NCI-H446 (cell line): ENCODE data around the gene LGI4.
A peak's percentile ranks its signal among the peaks of the same experiment; 100 is the strongest.
"Not testable (repeated sequence)": the region's sequence is repeated elsewhere in the genome, so short reads cannot be mapped to it uniquely, and the experiment has no call there.

Experiments used
- DNase-seq, 2 experiments: peaks; one replicate each; lab custom pipeline; 2025; lab: John Stamatoyannopoulos, UW

LGI4 gene

GRCh38 chr19:35141837-35142605, 7.2 kb upstream of the LGI4 start:
- DNase-seq = no peak

GRCh38 chr19:35140962-35141836, 6.3 kb upstream of the LGI4 start:
- DNase-seq = peak in 1 of 2 experiments; percentile 71

DNA sequence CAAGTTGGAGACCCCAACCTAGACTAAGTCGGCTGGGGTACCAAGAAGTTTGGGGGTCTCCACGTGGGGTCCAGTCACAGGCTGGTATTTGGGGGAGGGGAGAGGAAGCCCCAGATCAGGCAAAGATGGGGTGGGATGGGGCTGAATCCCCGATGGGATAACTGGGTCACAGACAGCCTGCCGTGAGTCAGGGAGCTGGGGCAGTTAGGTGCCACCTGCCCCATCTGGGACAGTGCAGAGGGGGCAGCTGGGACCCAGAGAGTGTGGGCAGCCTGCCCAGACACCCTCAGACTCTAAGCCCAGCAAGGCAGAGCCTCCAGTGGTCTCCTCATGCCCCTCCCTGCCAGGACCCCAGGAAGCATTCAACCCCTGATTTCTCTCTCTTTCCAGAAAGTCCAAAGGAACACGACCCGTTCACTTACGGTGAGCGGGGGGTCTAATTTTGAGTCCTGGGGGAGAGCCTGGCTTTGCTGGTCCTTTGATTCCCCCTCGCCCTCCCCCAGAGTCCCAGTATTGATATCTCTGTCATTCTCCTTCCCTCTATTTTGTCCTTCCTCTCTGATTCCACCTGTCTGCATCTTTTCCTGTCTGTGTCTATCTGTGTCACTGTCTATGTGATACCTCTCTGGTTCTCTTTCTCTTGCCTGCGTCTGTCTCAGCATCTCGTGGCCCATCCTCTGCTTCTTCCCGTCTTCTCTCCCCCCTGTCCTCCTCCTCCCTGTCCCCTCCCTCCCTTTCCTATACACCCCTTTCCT, 5.5 kb upstream of the LGI4 start:
- no peak for DNase-seq

GRCh38 chr19:35138305-35138892, 3.5 kb upstream of the LGI4 start, which contains the start of gene FXYD1:
FXYD1 (plus strand) TSS chr19:35138824; CDS start chr19:35140080, 1,256 bp downstream.
- no peak for DNase-seq

DNA sequence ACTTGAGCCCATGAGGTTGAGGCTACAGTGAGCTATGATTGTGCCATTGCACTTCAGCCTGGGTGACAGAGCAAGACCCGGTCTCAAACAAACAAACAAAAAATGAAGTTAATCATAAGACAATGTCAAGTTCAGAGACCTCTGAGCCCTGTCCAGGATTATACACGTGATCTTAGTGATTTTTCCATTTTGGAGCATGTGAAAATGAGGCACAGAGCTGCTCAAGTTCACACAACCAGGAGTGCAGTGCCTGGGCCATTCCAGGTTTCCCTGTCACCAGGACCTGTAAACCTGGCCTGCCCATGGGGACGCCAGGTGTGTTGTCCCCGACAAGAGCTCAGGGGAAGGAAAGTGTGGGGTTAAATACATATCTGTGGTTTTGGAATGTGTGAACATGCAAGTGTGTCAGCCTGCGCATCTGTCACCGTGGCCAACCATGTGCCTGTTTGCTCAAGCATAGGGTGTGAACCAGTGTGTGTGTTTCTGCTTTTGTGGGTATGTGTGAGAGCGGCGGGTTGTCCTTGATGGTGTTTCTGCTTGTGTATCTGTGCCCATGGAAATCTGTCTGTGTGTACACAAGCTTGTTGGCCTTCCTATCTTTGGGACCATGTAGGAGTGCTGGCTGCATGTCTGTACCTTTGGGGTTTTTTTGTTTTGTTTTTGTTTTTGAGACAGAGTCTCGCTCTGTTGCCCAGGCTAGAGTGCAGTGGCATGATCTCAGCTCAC, 2.3 kb upstream of the LGI4 start:
- DNase-seq = no peak

DNA sequence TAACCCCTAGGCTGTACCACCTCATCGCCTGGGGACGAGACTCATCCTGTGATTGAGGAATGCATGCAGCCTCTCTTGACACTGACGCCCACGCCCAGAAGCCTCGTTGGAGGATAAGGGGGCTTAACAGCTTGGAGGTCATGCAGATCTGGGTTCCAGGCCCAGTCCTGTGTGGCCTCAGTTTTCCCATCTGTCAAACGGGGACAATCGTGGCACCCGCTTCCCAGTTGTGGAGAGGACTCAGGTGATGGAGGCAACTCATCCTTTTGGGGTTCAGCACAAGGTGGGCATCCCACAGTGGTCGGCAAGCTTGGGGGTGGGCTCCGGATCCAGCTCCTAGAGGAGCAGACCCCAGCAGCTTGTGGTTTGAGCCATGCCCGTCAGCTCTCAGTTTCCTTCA, 1.4 kb upstream of the LGI4 start:
- no peak for DNase-seq

GRCh38 chr19:35135389-35135909, 590 bp upstream of the LGI4 start:
- peak; percentile 18 to 48 for DNase-seq

DNA sequence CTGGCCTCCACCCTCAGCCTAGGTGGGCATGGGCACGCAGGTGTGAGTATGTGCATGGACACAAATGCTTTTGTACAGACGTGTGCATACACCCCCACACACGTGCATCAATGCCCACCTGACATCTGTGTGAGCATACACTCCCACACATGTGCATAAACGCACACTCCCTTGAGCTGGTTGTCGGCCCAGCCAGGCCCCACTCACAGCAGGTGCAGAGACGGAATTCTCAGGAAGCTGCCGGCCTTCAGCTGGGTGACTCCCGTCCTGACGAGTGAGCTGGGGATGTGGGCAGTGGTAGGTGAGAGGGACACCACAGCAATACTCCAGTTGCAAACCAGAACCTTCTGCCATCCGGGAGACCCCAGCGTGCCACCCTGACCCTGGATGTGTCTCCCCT, 1.0 kb downstream of the LGI4 start:
- no peak for DNase-seq

DNA sequence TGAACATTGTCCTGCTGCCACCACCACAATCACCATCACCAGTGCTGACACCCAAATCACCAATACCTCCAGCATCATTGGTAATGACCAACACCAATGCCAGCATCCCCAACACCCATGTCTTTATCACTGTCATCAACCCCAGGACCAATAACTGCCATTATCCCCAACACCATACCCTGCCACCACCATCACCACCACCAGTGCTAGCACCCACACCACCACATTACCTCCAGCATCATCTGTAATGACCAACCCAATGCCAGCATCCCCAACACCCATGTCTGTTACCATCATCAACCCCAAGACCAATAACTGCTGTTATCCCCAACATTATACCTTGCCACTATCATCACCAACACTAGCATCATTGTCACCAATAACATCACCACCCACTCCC, 2.6 kb downstream of the LGI4 start:
- no peak for DNase-seq

- DNase-seq = no peak
Measured at GRCh38 chr19:35130761-35131720, 3.8 kb downstream of the LGI4 start.

- DNase-seq = not testable (repeated sequence)
Measured at GRCh38 chr19:35129724-35130274, 5.1 kb downstream of the LGI4 start.

DNA sequence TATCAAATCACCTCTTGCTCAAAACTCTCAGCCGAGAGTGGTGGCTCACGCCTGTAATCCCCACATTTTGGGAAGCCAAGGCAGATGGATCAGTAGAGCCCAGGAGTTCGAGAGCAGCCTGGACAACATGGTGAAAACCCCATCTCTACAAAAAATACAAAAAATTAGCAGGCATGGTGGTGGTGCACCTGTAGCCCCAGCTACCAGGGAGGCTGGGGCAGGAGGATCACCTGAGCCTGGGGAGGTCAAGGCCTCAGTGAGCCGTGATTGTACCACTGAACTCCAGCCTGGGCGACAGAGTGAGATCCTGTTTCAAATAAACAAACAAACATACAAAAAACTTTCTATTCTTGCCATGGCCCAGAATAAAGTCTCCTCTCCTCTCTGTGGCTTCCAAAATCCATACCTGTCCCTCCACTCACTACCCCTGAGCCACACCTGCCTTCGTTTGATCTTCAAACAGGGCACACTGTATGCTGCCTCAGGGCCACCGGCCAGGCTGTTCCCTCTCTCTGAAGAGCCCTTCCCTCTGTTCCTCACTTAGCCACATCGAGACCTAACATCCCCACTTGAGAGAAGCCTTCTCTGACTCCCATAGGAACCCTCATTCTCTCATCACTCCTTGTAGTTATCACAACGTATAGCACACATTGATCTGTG, 6.3 kb downstream of the LGI4 start:
- DNase-seq = no peak

- no peak for DNase-seq
Measured at GRCh38 chr19:35127871-35128270, 7.0 kb downstream of the LGI4 start.

DNA sequence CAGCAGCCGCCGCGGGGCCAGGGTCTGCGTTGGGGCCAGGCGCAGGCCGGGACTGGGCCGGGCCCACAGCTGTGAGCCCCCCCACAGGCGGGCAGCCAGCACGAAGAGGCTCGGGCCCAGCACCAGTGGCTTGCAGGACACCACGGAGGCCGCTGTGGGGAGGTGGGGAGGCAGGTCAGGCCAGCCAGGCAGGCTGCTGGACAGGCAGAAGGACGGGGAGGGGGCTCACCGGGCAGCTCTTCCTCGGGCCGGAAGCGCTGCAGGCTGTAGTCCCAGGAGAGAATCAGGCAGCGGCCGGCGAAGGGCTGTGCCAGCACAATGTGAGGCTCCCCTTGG, 8.3 kb downstream of the LGI4 start:
- no peak for DNase-seq

- DNase-seq = no peak
Measured at GRCh38 chr19:35125749-35126623, 8.9 kb downstream of the LGI4 start.

DNA sequence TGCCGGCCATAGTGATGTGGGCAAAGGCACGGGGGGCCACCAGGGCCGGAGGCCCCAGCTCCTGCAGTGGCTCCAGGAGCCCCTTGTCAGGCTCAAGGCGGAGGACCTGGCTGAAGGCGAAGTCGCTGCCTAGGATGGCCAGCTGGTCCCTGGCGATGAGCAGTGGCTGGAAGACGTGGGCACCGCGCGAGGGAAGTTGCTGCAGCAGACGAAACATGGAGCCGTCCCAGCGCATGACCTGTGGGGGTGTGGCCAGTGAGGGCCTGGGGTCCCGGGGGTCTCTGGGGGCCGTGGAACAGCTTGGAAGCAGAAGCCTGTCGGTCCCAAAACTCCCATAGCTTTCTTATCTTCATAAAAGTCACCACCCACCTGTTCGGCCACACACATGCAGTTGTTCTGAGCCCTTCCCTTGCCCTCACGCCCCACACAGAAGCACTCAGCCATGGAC, 9.6 kb downstream of the LGI4 start:
- DNase-seq = no peak

- DNase-seq = peak; percentile 86 to 95
Measured at GRCh38 chr19:35124098-35125060, 10.5 kb downstream of the LGI4 start.
